Aorta (tissue), 5 donors: ENCODE measurements around the gene HSD17B2. TPM values are rescaled to one million over a fixed set of nuclear protein-coding genes. Genes with fewer than 3 reads are reported as not detected.

Experiments used
- ATAC-seq: fragments of 200-7000 bp; cut with Tn5 transposase; one replicate; pipeline ENCODE4 v1.9.1; 2022; ENCODE audit warnings: moderate library complexity; ENCODE audit not compliant: low FRiP score
- DNase-seq, 2 donors: peaks; one replicate each; pipeline ENCODE4 v3.0.0-alpha.2; 2020
- H3K27ac ChIP-seq, 2 donors: one replicate each; pipeline ENCODE4 v1.5.1; 2013; ENCODE audit warnings: low read length in 2 of 2, mild to moderate bottlenecking in 2 of 2, moderate library complexity in 2 of 2, control low read depth in 1 of 2, inconsistent platforms in 1 of 2, low read depth in 1 of 2
- H3K27me3 ChIP-seq, 2 donors: one replicate each; pipeline ENCODE4 v1.6.1; 2013; ENCODE audit warnings: control low read depth in 1 of 2, low read length in 1 of 2, mild to moderate bottlenecking in 1 of 2, moderate library complexity in 1 of 2; ENCODE audit not compliant: insufficient read depth in 2 of 2, control insufficient read depth in 1 of 2
- H3K36me3 ChIP-seq, 2 donors: one replicate each; pipeline ENCODE4 v1.6.1; 2013; ENCODE audit warnings: control low read depth in 1 of 2, low read length in 1 of 2, mild to moderate bottlenecking in 1 of 2; ENCODE audit not compliant: insufficient read depth in 2 of 2, control insufficient read depth in 1 of 2
- H3K4me1 ChIP-seq, 2 donors: one replicate each; pipeline ENCODE4 v1.6.1; 2013; ENCODE audit warnings: low read length in 2 of 2, control low read depth in 1 of 2, mild to moderate bottlenecking in 1 of 2, moderate library complexity in 1 of 2; ENCODE audit not compliant: insufficient read depth in 2 of 2, control insufficient read depth in 1 of 2
- H3K4me3 ChIP-seq, 2 donors: one replicate each; pipeline ENCODE4 v1.5.1; 2013; ENCODE audit warnings: low read length in 2 of 2, control low read depth in 1 of 2, mild to moderate bottlenecking in 1 of 2
- H3K9me3 ChIP-seq: one replicate; pipeline ENCODE4 v1.6.1; 2013; ENCODE audit warnings: mild to moderate bottlenecking, low read length; ENCODE audit not compliant: control insufficient read depth
- WGBS, 2 donors: extraction: QIAGEN DNeasy Blood & Tissue Kit; methylation state at CpG; one replicate each; pipeline ENCODE4 v1.1.7; 2013; 5-methylcytosine and 5-hydroxymethylcytosine counted together
- intact Hi-C, 2 donors: fragments of 100-400 bp; cut with DNase I; formaldehyde crosslinking; loops; one replicate each; pipeline versions ENCODE4 v1.14.2 to v1.15.0; 2022
- polyA plus RNA-seq, 2 donors: library from polyadenylated mRNA; stranded (reverse); fragments of 200-250 nt; gene quantifications; one replicate each; pipeline ENCODE4 v1.2.3, GENCODE V29; 2013
- total RNA-seq, 2 donors: library from RNA; stranded (reverse); fragmentation: NEBNext Ultra II Directional; extraction: Animal tissue kit (Norgen Biotek cat#: 25700); gene quantifications; one replicate each; pipeline ENCODE4 v1.2.1, GENCODE V29; 2021
- donor health status: healthy with polysubstance abuse.
- donor health status: Bipolar disorder and iron deficiency.
- donor health status: DM: no; HTN: no; CAD: no.
- donor health status: DM: no; HTN: no; CAD: no.
- donor health status: DM: yes; HTN: yes; CAD: no.

HSD17B2 gene
- total and polyA plus RNA-seq, 4 donors, result 1.5 to 16.4 TPM; not detected in 2

GRCh38 chr16:82072313-82072712 lies 37.3 kb downstream of the HSD17B2 start:
- H3K27ac ChIP-seq, result no peak overlapping the region
- H3K27me3 ChIP-seq, result no peaks in the 10 kb centered on the region
- 3 to 7% methylated on average over 1 of the region's 1 CpG for WGBS, 2 donors
- intact Hi-C loops, result no loop called here
- ATAC-seq (no peak), DNase-seq (no peak)
- no peak overlapping the region for H3K4me3 ChIP-seq
- H3K36me3 ChIP-seq, result no peaks in the 10 kb centered on the region
- H3K9me3 ChIP-seq, result peaks cover 5% of the 10 kb centered on the region
- H3K4me1 ChIP-seq, result no peaks in the 10 kb centered on the region

- H3K36me3 ChIP-seq, result no peaks in the 10 kb centered on the region
- no peak for ATAC-seq
- no peak for DNase-seq
- WGBS, 2 donors, result 84 to 86% methylated on average over 4 of the region's 4 CpGs
- no peaks in the 10 kb centered on the region for H3K4me1 ChIP-seq
- intact Hi-C loops, result no loop called here
- no peak overlapping the region for H3K27ac ChIP-seq
- H3K4me3 ChIP-seq, result no peak overlapping the region
- no peaks in the 10 kb centered on the region for H3K27me3 ChIP-seq
- peaks cover 5% of the 10 kb centered on the region for H3K9me3 ChIP-seq
These were observed 39.0 kb downstream of the HSD17B2 start for GRCh38 chr16:82074019-82074558.

GRCh38 chr16:82078125-82078524 lies 43.1 kb downstream of the HSD17B2 start:
- H3K27ac ChIP-seq, result no peak overlapping the region
- intact Hi-C loops, result no loop called here
- DNase-seq, result no peak
- no peak overlapping the region for H3K4me3 ChIP-seq
- H3K9me3 ChIP-seq, result peaks cover 4% of the 10 kb centered on the region
- no peak for ATAC-seq
- 91 to 93% methylated on average over 1 of the region's 1 CpG for WGBS, 2 donors
- H3K27me3 ChIP-seq, result no peaks in the 10 kb centered on the region
- no peaks in the 10 kb centered on the region for H3K36me3 ChIP-seq
- no peaks in the 10 kb centered on the region for H3K4me1 ChIP-seq

- DNase-seq, result no peak
- Histone ChIP-seq H3K4me3 (no peak overlapping the region), H3K27ac (no peak overlapping the region), H3K4me1 (no peaks in the 10 kb centered on the region), H3K36me3 (no peaks in the 10 kb centered on the region), H3K27me3 (peaks cover 0 to 3% of the 10 kb centered on the region in 2 donors), H3K9me3 (peaks cover 4% of the 10 kb centered on the region)
- no peak for ATAC-seq
- 70 to 73% methylated on average over 3 of the region's 3 CpGs for WGBS, 2 donors
- intact Hi-C loops, result no loop called here
These were observed 44.8 kb downstream of the HSD17B2 start for GRCh38 chr16:82079892-82080291.

GRCh38 chr16:82081264-82081663 lies 46.2 kb downstream of the HSD17B2 start:
- 74 to 77% methylated on average over 3 of the region's 3 CpGs for WGBS, 2 donors
- no peak overlapping the region for H3K4me3 ChIP-seq
- no peak overlapping the region for H3K27ac ChIP-seq
- ATAC-seq (no peak), DNase-seq (no peak)
- peaks cover 0 to 3% of the 10 kb centered on the region in 2 donors for H3K27me3 ChIP-seq
- intact Hi-C loops, result no loop called here
- peaks cover 4% of the 10 kb centered on the region for H3K9me3 ChIP-seq
- no peaks in the 10 kb centered on the region for H3K4me1 ChIP-seq
- H3K36me3 ChIP-seq, result no peaks in the 10 kb centered on the region

GRCh38 chr16:82082097-82082496 lies 47.0 kb downstream of the HSD17B2 start:
- H3K4me3 ChIP-seq, result no peak overlapping the region
- H3K4me1 ChIP-seq, result no peaks in the 10 kb centered on the region
- H3K27me3 ChIP-seq, result peaks cover 0 to 3% of the 10 kb centered on the region in 2 donors
- no peak overlapping the region for H3K27ac ChIP-seq
- DNase-seq (no peak), ATAC-seq (no peak)
- WGBS, 2 donors, result 88 to 96% methylated on average over 1 of the region's 1 CpG
- intact Hi-C loops, result no loop called here
- H3K36me3 ChIP-seq, result no peaks in the 10 kb centered on the region
- H3K9me3 ChIP-seq, result peaks cover 2% of the 10 kb centered on the region

GRCh38 chr16:82082543-82083244 lies 47.6 kb downstream of the HSD17B2 start:
- no peaks in the 10 kb centered on the region for H3K9me3 ChIP-seq
- peaks cover 0 to 3% of the 10 kb centered on the region in 2 donors for H3K27me3 ChIP-seq
- H3K4me1 ChIP-seq, result no peaks in the 10 kb centered on the region
- no peaks in the 10 kb centered on the region for H3K36me3 ChIP-seq
- H3K4me3 ChIP-seq, result no peak overlapping the region
- ATAC-seq (no peak), DNase-seq (no peak)
- intact Hi-C loops, result no loop called here
- whole genome bisulfite sequencing, 2 donors, result 69 to 75% methylated on average over 2 of the region's 2 CpGs
- no peak overlapping the region for H3K27ac ChIP-seq

GRCh38 chr16:82083710-82084353 lies 48.8 kb downstream of the HSD17B2 start:
- Histone ChIP-seq H3K36me3 (no peaks in the 10 kb centered on the region), H3K27me3 (peaks cover 0 to 3% of the 10 kb centered on the region in 2 donors), H3K9me3 (no peaks in the 10 kb centered on the region), H3K27ac (no peak overlapping the region), H3K4me3 (no peak overlapping the region), H3K4me1 (no peaks in the 10 kb centered on the region)
- intact Hi-C loops, result no loop called here
- DNase-seq (no peak), ATAC-seq (no peak)
- 84 to 90% methylated on average over 6 of the region's 6 CpGs for WGBS, 2 donors
